HFFc6 (cell line): Measurements from ENCODE around the gene MAGEC2. TPM values are rescaled to one million over a fixed set of nuclear protein-coding genes. Genes with fewer than 3 reads are reported as not detected.

Experiments used
- DNase-seq: peaks from one replicate; pipeline ENCODE4 v3.0.0-alpha.2; 2018
- H3K27ac Mint-ChIP-seq: 2 replicates; pipeline ENCODE4 v1.8.0; 2020; ENCODE audit warnings: mild to moderate bottlenecking, mixed read lengths
- H3K27me3 Mint-ChIP-seq: 2 replicates; pipeline ENCODE4 v1.8.0; 2021; ENCODE audit warnings: mild to moderate bottlenecking, moderate library complexity, mixed read lengths; ENCODE audit not compliant: insufficient read depth
- H3K36me3 Mint-ChIP-seq: 2 replicates; pipeline ENCODE4 v1.8.0; 2021; ENCODE audit warnings: low read depth, mixed read lengths
- H3K4me1 Mint-ChIP-seq: 2 replicates; pipeline ENCODE4 v1.8.0; 2020; ENCODE audit warnings: low read depth, mixed read lengths
- H3K4me3 Mint-ChIP-seq: 2 replicates; pipeline ENCODE4 v1.8.0; 2020; ENCODE audit warnings: mild to moderate bottlenecking, moderate library complexity, mixed read lengths
- H3K9me3 Mint-ChIP-seq: 2 replicates; pipeline ENCODE4 v1.8.0; 2020; ENCODE audit warnings: mild to moderate bottlenecking, mixed read lengths
- long read RNA-seq: library from polyadenylated mRNA; unstranded; transcript quantifications from one replicate; pipeline ENCODE4 v2.0.0, GENCODE V29; 2019
- total RNA-seq, 6 experiments: library from RNA; stranded (reverse); fragmentation: NEBNext Ultra II Directional; extraction: Animal tissue kit (Norgen Biotek cat#: 25700); gene quantifications; 2 replicates in 1 of 6; 3 replicates in 5 of 6; pipeline ENCODE4 v1.2.3, GENCODE V29; 2021
- TF ChIP-seq, protein P1 (sequence below): fragments of 200-600 bp; sonication (generic); IDR thresholded peaks from 2 replicates; pipeline ENCODE4 v1.5.0; 2021; ENCODE audit warnings: antibody characterized with exemption, mild to moderate bottlenecking

The MAGEC2 gene, protein sequence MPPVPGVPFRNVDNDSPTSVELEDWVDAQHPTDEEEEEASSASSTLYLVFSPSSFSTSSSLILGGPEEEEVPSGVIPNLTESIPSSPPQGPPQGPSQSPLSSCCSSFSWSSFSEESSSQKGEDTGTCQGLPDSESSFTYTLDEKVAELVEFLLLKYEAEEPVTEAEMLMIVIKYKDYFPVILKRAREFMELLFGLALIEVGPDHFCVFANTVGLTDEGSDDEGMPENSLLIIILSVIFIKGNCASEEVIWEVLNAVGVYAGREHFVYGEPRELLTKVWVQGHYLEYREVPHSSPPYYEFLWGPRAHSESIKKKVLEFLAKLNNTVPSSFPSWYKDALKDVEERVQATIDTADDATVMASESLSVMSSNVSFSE
- total RNA-seq: under 1 TPM in 1 of 6 experiments, not detected in 5; 0.07 TPM
- long read RNA-seq: 0 reads

DNA sequence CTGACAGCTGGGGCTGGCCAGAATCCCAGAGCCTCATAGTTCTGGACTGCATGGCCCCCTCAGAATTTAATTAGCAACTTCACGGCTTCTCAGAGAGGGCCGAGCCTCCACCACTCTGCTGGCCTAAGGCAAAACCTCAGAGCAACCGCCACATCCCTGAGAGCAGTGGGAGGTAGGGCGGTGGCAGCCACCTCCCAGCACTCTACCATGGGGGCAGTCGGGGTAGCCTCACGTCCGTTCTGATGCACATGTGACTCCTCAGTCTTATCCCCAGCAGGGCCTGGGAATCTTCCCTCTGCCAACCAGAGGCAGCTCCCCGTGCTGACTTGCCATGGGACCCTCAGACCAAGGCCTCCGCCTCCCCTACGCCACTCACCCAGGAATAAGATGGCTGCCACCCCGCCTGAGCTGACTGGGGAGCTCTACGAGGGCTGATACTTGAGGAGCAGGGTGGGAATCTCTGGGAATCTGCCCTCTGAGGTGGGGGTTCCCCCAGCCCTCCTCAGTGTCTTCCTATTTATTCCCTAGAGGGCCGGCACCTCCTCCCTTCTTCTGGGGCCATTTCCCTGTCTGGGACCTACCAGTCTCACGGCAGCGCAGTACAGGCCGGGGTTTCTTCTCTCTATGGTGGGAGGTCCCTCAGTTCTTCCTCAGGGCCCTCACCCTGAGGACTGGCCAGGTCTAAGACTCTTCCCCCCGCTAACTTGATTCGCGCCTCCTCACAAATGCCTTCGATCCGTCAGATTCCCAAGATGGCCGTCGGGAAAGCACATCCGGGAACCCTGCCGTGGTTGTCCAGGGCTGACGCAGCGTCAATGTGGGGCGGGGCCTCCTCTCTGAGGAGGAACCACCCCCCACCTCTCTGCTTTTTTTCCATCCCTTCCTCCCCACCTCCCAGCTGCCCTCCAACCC, at the start of gene MAGEC2:
MAGEC2 (minus strand) TSS at position 769 of the 912 bp plus-strand sequence. CDS start 1,303 bp downstream, outside the sequence.
- H3K9me3 Mint-ChIP-seq: peaks cover 10% of the 10 kb centered on the region
- H3K4me3 Mint-ChIP-seq: no peak within 1 kb of the TSS
- DNase-seq: no peak
- H3K4me1 Mint-ChIP-seq: no peaks in the 10 kb centered on the region
- H3K27me3 Mint-ChIP-seq: peaks cover 2% of the 10 kb centered on the region; the same call in 1 of the 2 replicates
- no peak within 1 kb of the TSS for H3K27ac Mint-ChIP-seq
- TF ChIP-seq, protein P1, sequence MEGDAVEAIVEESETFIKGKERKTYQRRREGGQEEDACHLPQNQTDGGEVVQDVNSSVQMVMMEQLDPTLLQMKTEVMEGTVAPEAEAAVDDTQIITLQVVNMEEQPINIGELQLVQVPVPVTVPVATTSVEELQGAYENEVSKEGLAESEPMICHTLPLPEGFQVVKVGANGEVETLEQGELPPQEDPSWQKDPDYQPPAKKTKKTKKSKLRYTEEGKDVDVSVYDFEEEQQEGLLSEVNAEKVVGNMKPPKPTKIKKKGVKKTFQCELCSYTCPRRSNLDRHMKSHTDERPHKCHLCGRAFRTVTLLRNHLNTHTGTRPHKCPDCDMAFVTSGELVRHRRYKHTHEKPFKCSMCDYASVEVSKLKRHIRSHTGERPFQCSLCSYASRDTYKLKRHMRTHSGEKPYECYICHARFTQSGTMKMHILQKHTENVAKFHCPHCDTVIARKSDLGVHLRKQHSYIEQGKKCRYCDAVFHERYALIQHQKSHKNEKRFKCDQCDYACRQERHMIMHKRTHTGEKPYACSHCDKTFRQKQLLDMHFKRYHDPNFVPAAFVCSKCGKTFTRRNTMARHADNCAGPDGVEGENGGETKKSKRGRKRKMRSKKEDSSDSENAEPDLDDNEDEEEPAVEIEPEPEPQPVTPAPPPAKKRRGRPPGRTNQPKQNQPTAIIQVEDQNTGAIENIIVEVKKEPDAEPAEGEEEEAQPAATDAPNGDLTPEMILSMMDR: no peak
- H3K36me3 Mint-ChIP-seq: no peaks in the 10 kb centered on the region

- H3K36me3 Mint-ChIP-seq: no peaks in the 10 kb centered on the region
- no peaks in the 10 kb centered on the region for H3K4me1 Mint-ChIP-seq
- TF ChIP-seq, protein P1: no peak
- no peak for DNase-seq
- no peak overlapping the region for H3K4me3 Mint-ChIP-seq
- H3K9me3 Mint-ChIP-seq: no peaks in the 10 kb centered on the region
- no peaks in the 10 kb centered on the region for H3K27me3 Mint-ChIP-seq
- H3K27ac Mint-ChIP-seq: no peak overlapping the region
These were observed 46.6 kb upstream of the MAGEC2 start for GRCh38 chrX:142251680-142252079.

GRCh38 chrX:142251202-142251601, 46.1 kb upstream of the MAGEC2 start:
- no peak overlapping the region for H3K4me3 Mint-ChIP-seq

DNA sequence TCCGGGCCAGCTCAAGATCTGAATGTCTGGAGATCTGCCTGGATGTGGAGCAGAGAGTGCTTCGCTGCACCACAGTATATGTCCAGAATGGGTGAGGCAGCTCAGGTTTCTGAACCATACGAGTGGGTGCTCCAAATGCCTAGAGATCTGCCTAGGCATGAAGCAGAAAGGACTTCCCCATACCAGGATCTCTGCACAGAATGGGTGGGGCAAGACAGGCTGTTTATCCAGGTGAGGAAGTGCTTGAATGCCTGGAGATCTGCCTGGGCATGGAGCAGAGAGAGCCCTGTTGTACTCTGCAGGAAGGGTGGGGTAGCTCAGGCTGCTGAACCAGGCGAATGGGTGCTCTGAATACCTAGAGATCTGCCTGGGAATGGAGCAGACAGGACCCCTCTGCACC, 45.4 kb upstream of the MAGEC2 start:
- TF ChIP-seq, protein P1: no peak
- Mint-ChIP-seq H3K9me3 (no peaks in the 10 kb centered on the region), H3K27me3 (no peaks in the 10 kb centered on the region), H3K27ac (no peak overlapping the region), H3K4me1 (no peaks in the 10 kb centered on the region), H3K4me3 (no peak overlapping the region), H3K36me3 (no peaks in the 10 kb centered on the region)
- no peak for DNase-seq

More at GRCh38 chrX:142251202-142251601, 46.1 kb upstream of the MAGEC2 start:
- no peak overlapping the region for H3K27ac Mint-ChIP-seq
- DNase-seq: no peak
- TF ChIP-seq, protein P1: no peak
- H3K4me1 Mint-ChIP-seq: no peaks in the 10 kb centered on the region
- no peaks in the 10 kb centered on the region for H3K27me3 Mint-ChIP-seq
- H3K9me3 Mint-ChIP-seq: no peaks in the 10 kb centered on the region
- no peaks in the 10 kb centered on the region for H3K36me3 Mint-ChIP-seq

GRCh38 chrX:142249721-142250120, 44.6 kb upstream of the MAGEC2 start:
- Mint-ChIP-seq H3K27me3 (no peaks in the 10 kb centered on the region), H3K4me1 (no peaks in the 10 kb centered on the region), H3K27ac (no peak overlapping the region), H3K9me3 (no peaks in the 10 kb centered on the region), H3K36me3 (no peaks in the 10 kb centered on the region), H3K4me3 (no peak overlapping the region)
- DNase-seq: no peak
- TF ChIP-seq, protein P1: no peak
